IPS-15b (cell line): ENCODE measurements around the gene TMEM209.

Experiments
- H3K27me3 ChIP-seq: one replicate; pipeline ENCODE4 v1.6.1; 2013; ENCODE audit warnings: low read length; ENCODE audit not compliant: control insufficient read depth, insufficient read depth
- H3K36me3 ChIP-seq: one replicate; pipeline ENCODE4 v1.6.1; 2013; ENCODE audit warnings: low read length; ENCODE audit not compliant: control insufficient read depth, insufficient read depth
- H3K4me1 ChIP-seq: one replicate; pipeline ENCODE4 v1.6.1; 2013; ENCODE audit warnings: mild to moderate bottlenecking, low read length; ENCODE audit not compliant: control insufficient read depth, insufficient read depth
- H3K4me3 ChIP-seq: one replicate; pipeline ENCODE4 v1.5.1; 2013; ENCODE audit warnings: low read depth, low read length
- H3K9ac ChIP-seq: one replicate; pipeline ENCODE4 v1.6.1; 2013; ENCODE audit warnings: low read depth, mild to moderate bottlenecking, low read length
- H3K9me3 ChIP-seq: one replicate; pipeline ENCODE4 v1.6.1; 2013; ENCODE audit warnings: mild to moderate bottlenecking, low read length; ENCODE audit not compliant: control insufficient read depth, insufficient read depth

TMEM209 gene

DNA sequence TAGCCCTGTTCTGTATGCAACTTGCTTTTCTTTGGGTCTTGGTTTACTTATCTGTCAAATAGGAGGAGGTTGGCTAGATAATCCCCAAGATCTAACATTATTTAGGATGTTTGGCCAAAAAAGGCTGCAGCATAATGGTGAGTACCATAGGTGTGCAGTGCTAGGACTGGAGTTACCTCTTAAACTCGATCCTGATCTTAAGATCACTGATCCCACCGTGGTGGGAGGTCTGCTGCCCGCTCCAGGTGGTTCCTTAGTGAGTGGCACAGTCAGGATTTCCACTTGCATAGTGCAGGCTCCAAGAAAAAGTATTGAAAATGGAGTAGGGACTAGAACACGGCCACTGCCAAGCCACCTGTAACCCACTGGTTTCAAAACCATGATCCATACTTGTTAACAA is 68.0 kb downstream of the TMEM209 start:
- Histone ChIP-seq H3K27me3 (peaks cover 15% of the 10 kb centered on the region), H3K9me3 (no peaks in the 10 kb centered on the region), H3K36me3 (no peaks in the 10 kb centered on the region), H3K9ac (no peak overlapping the region), H3K4me1 (peaks cover 9% of the 10 kb centered on the region), H3K4me3 (no peak overlapping the region)

GRCh38 chr7:130136579-130137167 is 68.5 kb downstream of the TMEM209 start:
- Histone ChIP-seq H3K36me3 (no peaks in the 10 kb centered on the region), H3K9ac (no peak overlapping the region), H3K9me3 (no peaks in the 10 kb centered on the region), H3K27me3 (peaks cover 15% of the 10 kb centered on the region), H3K4me3 (no peak overlapping the region), H3K4me1 (peaks cover 6% of the 10 kb centered on the region)

GRCh38 chr7:130135208-130136205 is 69.7 kb downstream of the TMEM209 start:
- H3K4me3 ChIP-seq = no peak overlapping the region
- H3K9ac ChIP-seq = no peak overlapping the region
- peaks cover 15% of the 10 kb centered on the region for H3K27me3 ChIP-seq
- H3K4me1 ChIP-seq = peaks cover 5% of the 10 kb centered on the region
- no peaks in the 10 kb centered on the region for H3K9me3 ChIP-seq
- H3K36me3 ChIP-seq = no peaks in the 10 kb centered on the region

DNA sequence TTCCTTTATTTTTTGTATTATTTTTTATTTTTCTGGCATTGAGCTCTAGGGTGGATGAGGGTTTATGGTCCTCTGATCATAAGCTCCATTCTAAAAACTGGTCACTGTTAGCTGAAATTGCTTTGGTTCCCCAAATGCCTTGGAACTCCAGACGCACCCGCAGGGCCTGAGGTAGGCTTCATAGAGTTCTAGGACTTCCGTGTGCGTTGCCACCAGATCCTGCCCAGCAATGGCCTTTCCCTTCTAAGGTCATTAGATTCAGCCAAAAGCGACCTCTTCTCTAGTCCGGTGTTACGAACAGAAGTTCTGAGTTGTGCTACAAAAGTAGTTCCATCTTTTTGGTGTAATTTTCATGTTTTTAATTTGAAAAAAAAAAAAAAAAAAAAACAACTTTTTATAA is 70.5 kb downstream of the TMEM209 start:
- H3K36me3 ChIP-seq = no peaks in the 10 kb centered on the region
- peaks cover 5% of the 10 kb centered on the region for H3K4me1 ChIP-seq
- no peak overlapping the region for H3K9ac ChIP-seq
- H3K9me3 ChIP-seq = no peaks in the 10 kb centered on the region
- H3K27me3 ChIP-seq = peaks cover 7% of the 10 kb centered on the region
- no peak overlapping the region for H3K4me3 ChIP-seq

DNA sequence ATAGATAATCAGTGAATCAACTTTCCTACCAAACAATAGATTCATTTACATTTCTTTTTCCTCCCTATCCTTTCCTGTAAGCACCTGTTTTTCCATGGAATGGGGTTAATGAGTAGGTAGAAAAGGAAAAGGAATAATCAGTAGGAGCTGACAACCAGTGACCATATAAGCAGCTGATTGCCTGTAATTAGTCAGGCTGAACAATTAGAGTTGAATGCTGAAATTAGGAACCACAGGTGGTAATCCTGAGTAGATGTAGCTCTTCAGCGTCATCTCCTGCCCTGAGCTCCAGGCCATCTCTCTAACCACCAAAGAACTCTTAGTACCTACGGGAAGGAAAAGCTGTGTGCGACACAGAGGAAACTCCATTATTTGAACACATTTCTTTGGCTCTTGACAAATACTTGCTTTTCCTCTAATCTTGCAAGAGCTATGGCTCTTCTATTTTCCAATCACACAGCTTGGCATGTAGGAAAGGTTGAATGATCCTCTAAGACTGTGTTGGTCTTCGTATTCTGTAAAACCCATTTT is 71.0 kb downstream of the TMEM209 start:
- no peaks in the 10 kb centered on the region for H3K36me3 ChIP-seq
- no peak overlapping the region for H3K9ac ChIP-seq
- H3K4me1 ChIP-seq = peaks cover 5% of the 10 kb centered on the region
- H3K27me3 ChIP-seq = peaks cover 2% of the 10 kb centered on the region
- no peaks in the 10 kb centered on the region for H3K9me3 ChIP-seq
- no peak overlapping the region for H3K4me3 ChIP-seq

GRCh38 chr7:130133029-130133782 is 72.0 kb downstream of the TMEM209 start:
- H3K9ac ChIP-seq = no peak overlapping the region
- peaks cover 5% of the 10 kb centered on the region for H3K4me1 ChIP-seq
- no peaks in the 10 kb centered on the region for H3K36me3 ChIP-seq
- H3K4me3 ChIP-seq = no peak overlapping the region
- no peaks in the 10 kb centered on the region for H3K27me3 ChIP-seq
- no peaks in the 10 kb centered on the region for H3K9me3 ChIP-seq

GRCh38 chr7:130131964-130132875 is 73.0 kb downstream of the TMEM209 start:
- no peaks in the 10 kb centered on the region for H3K27me3 ChIP-seq
- H3K4me3 ChIP-seq = no peak overlapping the region
- no peak overlapping the region for H3K9ac ChIP-seq
- no peaks in the 10 kb centered on the region for H3K36me3 ChIP-seq
- H3K4me1 ChIP-seq = peaks cover 5% of the 10 kb centered on the region
- no peaks in the 10 kb centered on the region for H3K9me3 ChIP-seq

- Histone ChIP-seq H3K9ac (no peak overlapping the region), H3K36me3 (no peaks in the 10 kb centered on the region), H3K4me1 (peaks cover 5% of the 10 kb centered on the region), H3K9me3 (no peaks in the 10 kb centered on the region), H3K4me3 (no peak overlapping the region), H3K27me3 (no peaks in the 10 kb centered on the region)
These were observed 73.9 kb downstream of the TMEM209 start for GRCh38 chr7:130131191-130131834.

DNA sequence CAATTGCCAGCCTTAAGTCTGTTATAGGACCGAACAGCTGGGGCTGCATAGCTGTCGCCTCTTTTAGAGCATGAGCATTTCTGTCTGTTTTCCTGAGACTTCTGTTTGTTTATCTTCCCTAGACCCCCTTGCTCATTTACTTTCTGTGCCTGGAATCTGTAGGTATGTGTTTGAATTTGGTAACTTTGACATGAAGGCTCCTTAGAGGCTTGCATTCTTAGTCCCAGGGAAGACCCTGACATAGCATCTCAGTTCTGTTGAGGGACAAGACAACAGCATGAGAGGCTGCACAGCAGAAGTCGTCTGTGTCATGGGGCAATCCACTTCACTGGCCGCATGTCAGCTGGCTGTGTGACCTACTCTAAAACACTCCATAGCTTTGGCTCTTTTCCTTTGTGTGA is 76.2 kb downstream of the TMEM209 start:
- H3K36me3 ChIP-seq = no peaks in the 10 kb centered on the region
- H3K4me3 ChIP-seq = no peak overlapping the region
- no peaks in the 10 kb centered on the region for H3K9me3 ChIP-seq
- peaks cover 3% of the 10 kb centered on the region for H3K4me1 ChIP-seq
- no peaks in the 10 kb centered on the region for H3K27me3 ChIP-seq
- no peak overlapping the region for H3K9ac ChIP-seq

- Histone ChIP-seq H3K27me3 (no peaks in the 10 kb centered on the region), H3K4me1 (no peaks in the 10 kb centered on the region), H3K9me3 (no peaks in the 10 kb centered on the region), H3K36me3 (no peaks in the 10 kb centered on the region), H3K9ac (no peak overlapping the region), H3K4me3 (no peak overlapping the region)
These were observed 77.3 kb downstream of the TMEM209 start for GRCh38 chr7:130127821-130128317.
